GM18505 (cell line): ENCODE measurements around the gene PRPF18.

Source experiments
- ATAC-seq: cut with Tn5 transposase; IDR thresholded peaks from one replicate; pipeline ENCODE4 v1.9.1; 2021; ENCODE audit not compliant: unreplicated experiment
- POLR2A ChIP-seq: IDR thresholded peaks from 4 replicates; pipeline ENCODE4 v1.6.1; 2011; ENCODE audit warnings: borderline replicate concordance; ENCODE audit not compliant: insufficient read depth, insufficient read length; ENCODE audit errors: extremely low read depth

Gene PRPF18

GRCh38 chr10:13585943-13586342 lies 822 bp upstream of the PRPF18 start:
- no peak for ATAC-seq
- TF ChIP-seq POLR2A = no peak

GRCh38 chr10:13587391-13587790 lies 626 bp downstream of the PRPF18 start:
- no peak for ATAC-seq

GRCh38 chr10:13589316-13589715 lies 2.6 kb downstream of the PRPF18 start:
- TF ChIP-seq POLR2A = no peak
- no peak for ATAC-seq

More at GRCh38 chr10:13587391-13587790, 626 bp downstream of the PRPF18 start:
- TF ChIP-seq POLR2A = no peak

- TF ChIP-seq POLR2A = no peak
- no peak for ATAC-seq
These were observed 4.1 kb downstream of the PRPF18 start for GRCh38 chr10:13590886-13591285.

GRCh38 chr10:13592306-13592705 lies 5.5 kb downstream of the PRPF18 start:
- no peak for ATAC-seq
- TF ChIP-seq POLR2A = no peak

GRCh38 chr10:13593535-13593934 lies 6.8 kb downstream of the PRPF18 start:
- TF ChIP-seq POLR2A = no peak
- ATAC-seq = no peak

GRCh38 chr10:13594641-13595040 lies 7.9 kb downstream of the PRPF18 start:
- ATAC-seq = no peak
- no peak for TF ChIP-seq POLR2A

- ATAC-seq = no peak
- TF ChIP-seq POLR2A = no peak
These were observed 11.1 kb downstream of the PRPF18 start for GRCh38 chr10:13597909-13598308.

- TF ChIP-seq POLR2A = no peak
- no peak for ATAC-seq
These were observed 17.7 kb downstream of the PRPF18 start for GRCh38 chr10:13604357-13605040.

- no peak for ATAC-seq
- TF ChIP-seq POLR2A = no peak
These were observed 21.6 kb downstream of the PRPF18 start for GRCh38 chr10:13608246-13608853.

GRCh38 chr10:13612654-13613373 lies 26.0 kb downstream of the PRPF18 start:
- no peak for ATAC-seq
- TF ChIP-seq POLR2A = no peak

GRCh38 chr10:13613519-13613918 lies 26.8 kb downstream of the PRPF18 start:
- no peak for ATAC-seq
- no peak for TF ChIP-seq POLR2A

GRCh38 chr10:13614530-13615332 lies 28.0 kb downstream of the PRPF18 start:
- TF ChIP-seq POLR2A = no peak
- ATAC-seq = no peak

GRCh38 chr10:13615650-13616300 lies 29.0 kb downstream of the PRPF18 start:
- no peak for ATAC-seq
- no peak for TF ChIP-seq POLR2A

- no peak for TF ChIP-seq POLR2A
- no peak for ATAC-seq
These were observed 30.4 kb downstream of the PRPF18 start for GRCh38 chr10:13617116-13617515.
